ENCODE data around the gene PLAAT1.

The PLAAT1 gene

GRCh38 chr3:193253986-193254660, 13.1 kb downstream of the PLAAT1 start:
- Histone ChIP-seq H3K27ac (no peak overlapping the region), H3K9me3 (peaks cover 4% of the 10 kb centered on the region), H3K4me3 (ENCODE audit: low read depth in 1 of 2, low read length in 1 of 2) (no peak overlapping the region), H3K36me3 (no peaks in the 10 kb centered on the region), H3K4me1 (ENCODE audit: control insufficient read depth in 1 of 2, insufficient read depth in 1 of 2, low read depth in 1 of 2, low read length in 1 of 2) (no peaks in the 10 kb centered on the region), H3K27me3 (no peaks in the 10 kb centered on the region)
- no peak for TF ChIP-seq CTCF (IDR thresholded peaks at IDR 0.05)

- Histone ChIP-seq H3K4me1 (ENCODE audit: control insufficient read depth in 1 of 2, insufficient read depth in 1 of 2, low read depth in 1 of 2, low read length in 1 of 2) (no peaks in the 10 kb centered on the region), H3K9me3 (no peaks in the 10 kb centered on the region), H3K36me3 (no peaks in the 10 kb centered on the region), H3K27ac (no peak overlapping the region), H3K4me3 (ENCODE audit: low read depth in 1 of 2, low read length in 1 of 2) (no peak overlapping the region), H3K27me3 (no peaks in the 10 kb centered on the region)
- TF ChIP-seq CTCF (IDR thresholded peaks at IDR 0.05): no peak
Observed at GRCh38 chr3:193261970-193262369, 20.9 kb downstream of the PLAAT1 start.

- no peak for TF ChIP-seq CTCF (IDR thresholded peaks at IDR 0.05)
- H3K4me3 ChIP-seq (ENCODE audit: low read depth in 1 of 2, low read length in 1 of 2): no peak overlapping the region
- no peaks in the 10 kb centered on the region for H3K9me3 ChIP-seq
- H3K27me3 ChIP-seq: no peaks in the 10 kb centered on the region
- H3K36me3 ChIP-seq: no peaks in the 10 kb centered on the region
- H3K27ac ChIP-seq: no peak overlapping the region
- no peaks in the 10 kb centered on the region for H3K4me1 ChIP-seq (ENCODE audit: control insufficient read depth in 1 of 2, insufficient read depth in 1 of 2, low read depth in 1 of 2, low read length in 1 of 2)
Observed at GRCh38 chr3:193262707-193263106, 21.7 kb downstream of the PLAAT1 start.

GRCh38 chr3:193269343-193270028, 28.5 kb downstream of the PLAAT1 start:
- Histone ChIP-seq H3K27me3 (no peaks in the 10 kb centered on the region), H3K4me3 (ENCODE audit: low read depth in 1 of 2, low read length in 1 of 2) (no peak overlapping the region), H3K9me3 (no peaks in the 10 kb centered on the region), H3K36me3 (no peaks in the 10 kb centered on the region), H3K4me1 (ENCODE audit: control insufficient read depth in 1 of 2, insufficient read depth in 1 of 2, low read depth in 1 of 2, low read length in 1 of 2) (no peaks in the 10 kb centered on the region), H3K27ac (no peak overlapping the region)
- no peak for TF ChIP-seq CTCF (IDR thresholded peaks at IDR 0.05)

GRCh38 chr3:193270451-193270850, 29.4 kb downstream of the PLAAT1 start:
- Histone ChIP-seq H3K27me3 (no peaks in the 10 kb centered on the region), H3K4me1 (ENCODE audit: control insufficient read depth in 1 of 2, insufficient read depth in 1 of 2, low read depth in 1 of 2, low read length in 1 of 2) (no peaks in the 10 kb centered on the region), H3K9me3 (no peaks in the 10 kb centered on the region), H3K27ac (no peak overlapping the region), H3K36me3 (no peaks in the 10 kb centered on the region), H3K4me3 (ENCODE audit: low read depth in 1 of 2, low read length in 1 of 2) (no peak overlapping the region)
- TF ChIP-seq CTCF (IDR thresholded peaks at IDR 0.05): no peak

Measured in neutrophil (primary cell).